H9 (cell line): ENCODE measurements around the gene DOCK1. TPM values are rescaled to one million over a fixed set of nuclear protein-coding genes. Genes with fewer than 3 reads are reported as not detected.

Source experiments
- DNase-seq: peaks from one replicate; pipeline ENCODE4 v3.0.0-alpha.2; 2017
- H2AFZ ChIP-seq: one replicate; pipeline ENCODE4 v1.6.1; 2013; ENCODE audit warnings: mild to moderate bottlenecking, low read length, control low read depth, moderate library complexity
- H2AK5ac ChIP-seq: 2 replicates; pipeline ENCODE4 v1.6.1; 2013; ENCODE audit warnings: low read length, control low read depth, mixed read lengths; ENCODE audit not compliant: insufficient read length
- H2BK120ac ChIP-seq: one replicate; pipeline ENCODE4 v1.6.1; 2013; ENCODE audit warnings: low read depth, mild to moderate bottlenecking, low read length, control low read depth, inconsistent platforms; ENCODE audit not compliant: poor library complexity, severe bottlenecking
- H2BK12ac ChIP-seq: 2 replicates; pipeline ENCODE4 v1.6.1; 2013; ENCODE audit warnings: low read length, control low read depth, mixed read lengths, low read depth; ENCODE audit not compliant: insufficient read length
- H2BK15ac ChIP-seq: 2 replicates; pipeline ENCODE4 v1.6.1; 2013; ENCODE audit warnings: low read depth, low read length, control low read depth
- H2BK20ac ChIP-seq: one replicate; pipeline ENCODE4 v1.6.1; 2013; ENCODE audit warnings: low read depth, mild to moderate bottlenecking, low read length, control low read depth, inconsistent platforms; ENCODE audit not compliant: poor library complexity, severe bottlenecking
- H2BK5ac ChIP-seq: 2 replicates; pipeline ENCODE4 v1.6.1; 2013; ENCODE audit warnings: low read length, control low read depth, mixed read lengths; ENCODE audit not compliant: insufficient read length
- H3K14ac ChIP-seq: 2 replicates; pipeline ENCODE4 v1.6.1; 2013; ENCODE audit warnings: low read length, control low read depth; ENCODE audit not compliant: insufficient read depth
- H3K18ac ChIP-seq: 2 replicates; pipeline ENCODE4 v1.6.1; 2013; ENCODE audit warnings: low read depth, mild to moderate bottlenecking, mixed read lengths, low read length, control low read depth; ENCODE audit not compliant: insufficient read length
- H3K23ac ChIP-seq: 2 replicates; pipeline ENCODE4 v1.6.1; 2013; ENCODE audit warnings: low read length, control low read depth, mixed read lengths, low read depth; ENCODE audit not compliant: insufficient read length
- H3K23me2 ChIP-seq: 2 replicates; pipeline ENCODE4 v1.6.1; 2013; ENCODE audit warnings: low read depth, mild to moderate bottlenecking, mixed read lengths, low read length, control low read depth; ENCODE audit not compliant: insufficient read length, poor library complexity, severe bottlenecking
- H3K27ac ChIP-seq: 2 replicates; pipeline ENCODE4 v1.5.1; 2013; ENCODE audit warnings: low read length, control low read depth, mixed read lengths, low read depth; ENCODE audit not compliant: insufficient read length
- H3K27me3 ChIP-seq: 2 replicates; pipeline ENCODE4 v1.6.1; 2013; ENCODE audit warnings: low read length, control low read depth, inconsistent platforms; ENCODE audit not compliant: insufficient read depth
- H3K4ac ChIP-seq: 2 replicates; pipeline ENCODE4 v1.6.1; 2013; ENCODE audit warnings: low read depth, mild to moderate bottlenecking, control low read depth, inconsistent platforms, low read length, moderate library complexity
- H3K4me1 ChIP-seq: 2 replicates; pipeline ENCODE4 v1.6.1; 2013; ENCODE audit warnings: low read length, control low read depth, inconsistent platforms; ENCODE audit not compliant: insufficient read depth
- H3K4me2 ChIP-seq: 2 replicates; pipeline ENCODE4 v1.6.1; 2013; ENCODE audit warnings: low read length, control low read depth, mixed read lengths; ENCODE audit not compliant: insufficient read length, insufficient read depth
- H3K56ac ChIP-seq: 2 replicates; pipeline ENCODE4 v1.6.1; 2013; ENCODE audit warnings: low read depth, mild to moderate bottlenecking, mixed read lengths, low read length, control low read depth; ENCODE audit not compliant: insufficient read length
- H3K79me1 ChIP-seq: 2 replicates; pipeline ENCODE4 v1.6.1; 2013; ENCODE audit warnings: low read depth, mild to moderate bottlenecking, moderate library complexity, low read length, control low read depth, inconsistent platforms; ENCODE audit not compliant: insufficient read depth, poor library complexity, severe bottlenecking
- H3K79me2 ChIP-seq: 2 replicates; pipeline ENCODE4 v1.6.1; 2013; ENCODE audit warnings: low read length, control low read depth, inconsistent platforms; ENCODE audit not compliant: insufficient read depth
- H3K9ac ChIP-seq: 2 replicates; pipeline ENCODE4 v1.6.1; 2013; ENCODE audit warnings: low read length, control low read depth, mixed read lengths; ENCODE audit not compliant: insufficient read length; ENCODE audit errors: extremely low read depth
- H3K9me3 ChIP-seq: one replicate; pipeline ENCODE4 v1.6.1; 2013; ENCODE audit warnings: low read depth, low read length, inconsistent platforms; ENCODE audit not compliant: control insufficient read depth
- H3T11ph ChIP-seq: one replicate; pipeline ENCODE4 v1.6.1; 2013; ENCODE audit warnings: mild to moderate bottlenecking, low read length, control low read depth, inconsistent platforms
- H4K20me1 ChIP-seq: one replicate; pipeline ENCODE4 v1.6.1; 2013; ENCODE audit not compliant: control insufficient read depth, insufficient read length, insufficient read depth
- H4K5ac ChIP-seq: 2 replicates; pipeline ENCODE4 v1.6.1; 2013; ENCODE audit warnings: low read depth, mild to moderate bottlenecking, mixed read lengths, low read length, control low read depth; ENCODE audit not compliant: insufficient read length
- H4K8ac ChIP-seq: replicated peaks from 2 replicates; pipeline ENCODE4 v1.6.1; 2013; ENCODE audit warnings: low read length, control low read depth, mixed read lengths, low read depth; ENCODE audit not compliant: insufficient read length
- H4K91ac ChIP-seq: 2 replicates; pipeline ENCODE4 v1.6.1; 2013; ENCODE audit warnings: low read depth, mild to moderate bottlenecking, moderate library complexity, mixed read lengths, low read length, control low read depth; ENCODE audit not compliant: insufficient read length
- H3K27ac Mint-ChIP-seq, 3 experiments: 2 replicates in 2 of 3; 3 replicates in 1 of 3; pipeline ENCODE4 v1.8.0; 2020 to 2021; ENCODE audit warnings: mixed read lengths in 3 of 3, mild to moderate bottlenecking in 1 of 3, moderate library complexity in 1 of 3
- H3K27me3 Mint-ChIP-seq: 2 replicates; pipeline ENCODE4 v1.8.0; 2021; ENCODE audit warnings: low read depth, mild to moderate bottlenecking, moderate library complexity, mixed read lengths
- H3K36me3 Mint-ChIP-seq, 3 experiments: 2 replicates in 2 of 3; 3 replicates in 1 of 3; pipeline ENCODE4 v1.8.0; 2020 to 2021; ENCODE audit warnings: low read depth in 3 of 3, mixed read lengths in 3 of 3; ENCODE audit not compliant: insufficient read depth in 1 of 3
- H3K4me1 Mint-ChIP-seq, 2 experiments: 2 replicates each; pipeline ENCODE4 v1.8.0; 2020; ENCODE audit warnings: mixed read lengths in 2 of 2
- H3K4me3 Mint-ChIP-seq, 2 experiments: 2 replicates in 1 of 2; 3 replicates in 1 of 2; pipeline ENCODE4 v1.8.0; 2020 to 2021; ENCODE audit warnings: mild to moderate bottlenecking in 2 of 2, mixed read lengths in 2 of 2, moderate library complexity in 1 of 2
- H3K9me3 Mint-ChIP-seq, 2 experiments: 2 replicates in 1 of 2; 3 replicates in 1 of 2; pipeline ENCODE4 v1.8.0; 2020; ENCODE audit warnings: mild to moderate bottlenecking in 2 of 2, mixed read lengths in 2 of 2, moderate library complexity in 1 of 2
- WGBS: extraction: QIAGEN DNeasy Blood & Tissue Kit; methylation state at CpG from one replicate; pipeline ENCODE4 v1.1.7; 2013; ENCODE audit warnings: missing lambda C conversion rate, low lambda C conversion rate, mixed read lengths; ENCODE audit not compliant: insufficient read length; ENCODE audit errors: extremely low coverage; 5-methylcytosine and 5-hydroxymethylcytosine counted together
- total RNA-seq: library from RNA; stranded (reverse); gene quantifications from 2 replicates; pipeline ENCODE4 v1.2.1, GENCODE V29; 2021
- TF ChIP-seq, protein P1 (sequence below): fragments of 200-600 bp; sonication (generic); conservative IDR thresholded peaks from 3 replicates; pipeline ENCODE4 v1.8.0; 2021; ENCODE audit warnings: antibody characterized with exemption, mild to moderate bottlenecking

DOCK1 gene
- total RNA-seq, 1 experiment from 2014 or later = 57.0 TPM

DNA sequence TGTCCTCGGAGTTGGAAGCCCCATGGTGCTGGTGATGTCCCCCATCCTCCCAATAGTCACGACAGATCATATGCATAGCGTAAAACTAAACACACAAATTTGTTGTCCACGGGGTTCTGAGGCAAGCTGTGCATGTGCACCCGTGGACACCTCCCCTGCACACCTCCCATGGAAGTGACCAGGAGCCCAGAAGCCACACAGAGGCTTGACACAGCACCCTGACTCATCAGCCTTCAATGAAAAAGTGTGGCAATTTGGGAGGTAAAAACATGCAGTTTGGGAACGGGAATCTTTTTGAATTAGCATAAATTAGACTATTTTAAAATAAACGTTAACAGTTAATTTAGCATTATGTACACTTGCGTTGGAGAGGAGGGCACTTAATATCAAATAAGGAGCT is 554.7 kb downstream of the DOCK1 start:
- H3K79me2 ChIP-seq = no peaks in the 10 kb centered on the region
- no peak overlapping the region for H3K56ac ChIP-seq
- H4K91ac ChIP-seq = no peak overlapping the region
- no peak overlapping the region for H3K4me2 ChIP-seq
- Mint-ChIP-seq H3K27me3 (peaks cover 3% of the 10 kb centered on the region), H3K4me3 (no peak overlapping the region), H3K36me3 (peaks cover 2 to 5% (median 4%) of the 10 kb centered on the region in 3 experiments; a peak in 3 of 7 replicates), H3K27ac (no peak overlapping the region), H3K9me3 (peaks cover 9 to 17% of the 10 kb centered on the region in 2 experiments; a peak in 4 of 5 replicates), H3K4me1 (no peaks in the 10 kb centered on the region)
- no peak overlapping the region for H3K9ac ChIP-seq
- H2BK120ac ChIP-seq = no peak overlapping the region
- no peak overlapping the region for H4K8ac ChIP-seq
- no peak overlapping the region for H3K23ac ChIP-seq
- H4K20me1 ChIP-seq = no peaks in the 10 kb centered on the region
- no peaks in the 10 kb centered on the region for H3K23me2 ChIP-seq
- WGBS = no CpG with 5 or more reads among the region's 8 CpGs
- no peaks in the 10 kb centered on the region for H3K27me3 ChIP-seq
- no peak overlapping the region for H3K18ac ChIP-seq
- no peaks in the 10 kb centered on the region for H3K79me1 ChIP-seq
- DNase-seq = no peak
- no peak overlapping the region for H2BK12ac ChIP-seq
- no peak overlapping the region for H2BK20ac ChIP-seq
- H2BK15ac ChIP-seq = no peak overlapping the region
- TF ChIP-seq, protein P1, sequence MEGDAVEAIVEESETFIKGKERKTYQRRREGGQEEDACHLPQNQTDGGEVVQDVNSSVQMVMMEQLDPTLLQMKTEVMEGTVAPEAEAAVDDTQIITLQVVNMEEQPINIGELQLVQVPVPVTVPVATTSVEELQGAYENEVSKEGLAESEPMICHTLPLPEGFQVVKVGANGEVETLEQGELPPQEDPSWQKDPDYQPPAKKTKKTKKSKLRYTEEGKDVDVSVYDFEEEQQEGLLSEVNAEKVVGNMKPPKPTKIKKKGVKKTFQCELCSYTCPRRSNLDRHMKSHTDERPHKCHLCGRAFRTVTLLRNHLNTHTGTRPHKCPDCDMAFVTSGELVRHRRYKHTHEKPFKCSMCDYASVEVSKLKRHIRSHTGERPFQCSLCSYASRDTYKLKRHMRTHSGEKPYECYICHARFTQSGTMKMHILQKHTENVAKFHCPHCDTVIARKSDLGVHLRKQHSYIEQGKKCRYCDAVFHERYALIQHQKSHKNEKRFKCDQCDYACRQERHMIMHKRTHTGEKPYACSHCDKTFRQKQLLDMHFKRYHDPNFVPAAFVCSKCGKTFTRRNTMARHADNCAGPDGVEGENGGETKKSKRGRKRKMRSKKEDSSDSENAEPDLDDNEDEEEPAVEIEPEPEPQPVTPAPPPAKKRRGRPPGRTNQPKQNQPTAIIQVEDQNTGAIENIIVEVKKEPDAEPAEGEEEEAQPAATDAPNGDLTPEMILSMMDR = no peak
- no peaks in the 10 kb centered on the region for H3K9me3 ChIP-seq
- H3K4ac ChIP-seq = no peak overlapping the region
- H3K4me1 ChIP-seq = no peaks in the 10 kb centered on the region
- H2AK5ac ChIP-seq = no peak overlapping the region
- H3K27ac ChIP-seq = no peak overlapping the region
- H3K14ac ChIP-seq = no peak overlapping the region
- no peak overlapping the region for H2BK5ac ChIP-seq
- H4K5ac ChIP-seq = no peak overlapping the region
- H3T11ph ChIP-seq = no peak overlapping the region
- H2AFZ ChIP-seq = no peak overlapping the region
